ENCODE results near the gene CD69.

GRCh38 chr12:9736936-9737705 lies 23.6 kb downstream of the CD69 start:
- TF ChIP-seq CTCF (IDR thresholded peaks at IDR 0.05; ENCODE audit: extremely low read depth in 1 of 2, insufficient read depth in 1 of 2, low read depth in 1 of 2, low read length in 2 of 2) (no peak), POLR2AphosphoS5 (IDR thresholded peaks at IDR 0.05; ENCODE audit: insufficient read depth, low read depth, low read length) (no peak), POLR2A (IDR thresholded peaks at IDR 0.05; ENCODE audit: low read depth, low read length) (no peak), FOS (IDR thresholded peaks at IDR 0.05; ENCODE audit: borderline replicate concordance, insufficient read depth, low read length) (no peak), EZH2 (IDR thresholded peaks at IDR 0.05; ENCODE audit: borderline replicate concordance, low read depth, low read length, severe bottlenecking) (no peak), MAX (IDR thresholded peaks at IDR 0.05; ENCODE audit: insufficient read depth, insufficient read length) (no peak), JUN (IDR thresholded peaks at IDR 0.05; ENCODE audit: borderline replicate concordance, insufficient read depth, insufficient read length, low read depth) (no peak), GATA2 (IDR thresholded peaks at IDR 0.05; ENCODE audit: insufficient read depth, insufficient read length, low read depth, low read length) (no peak)

All from endothelial cell of umbilical vein (primary cell).